ENCODE measurements around the gene PMPCA. TPM values are rescaled to one million over a fixed set of nuclear protein-coding genes. Genes with fewer than 3 reads are reported as not detected.

PMPCA gene
- total and polyA plus RNA-seq, 2 donors (not counting 3 experiments of a cell fraction or from before 2014, with no cell fraction given), result 69.0 to 75.3 TPM

GRCh38 chr9:136365775-136366222 lies 44.7 kb upstream of the PMPCA start:
- BruUV-seq (replicated peaks), result no TSS peak
- CTCF ChIA-PET, result interaction anchor here (0.6 to 1.1 kb wide), 2 partner anchors 26 to 28 kb away, joined by 3 read pairs; no protein-coding TSS in a partner anchor
- DNase-seq (ENCODE audit: low read depth, low spot score) (no peak), FAIRE-seq (no peak)
- Histone ChIP-seq H3K9me3 (replicated peaks; ENCODE audit: control insufficient read depth, insufficient read depth, low read length) (no peaks in the 10 kb centered on the region), H3K4me3 (replicated peaks in 1 of 3; ENCODE audit: insufficient read depth in 1 of 3, low read depth in 1 of 3, low read length in 3 of 3) (no peak overlapping the region), H2AFZ (ENCODE audit: low read depth, low read length) (no peak overlapping the region), H3K9me1 (replicated peaks; ENCODE audit: control insufficient read depth, extremely low read depth, insufficient read depth, low read length) (no peaks in the 10 kb centered on the region), H3K27me3 (ENCODE audit: control insufficient read depth in 2 of 2, insufficient read depth in 2 of 2, low read length in 2 of 2) (no peaks in the 10 kb centered on the region), H3K4me2 (ENCODE audit: insufficient read depth, low read length) (no peak overlapping the region), H3K79me2 (ENCODE audit: control insufficient read depth, insufficient read depth, low read length) (peaks cover 3% of the 10 kb centered on the region), H3K9ac (replicated peaks; ENCODE audit: extremely low read depth, insufficient read depth, low read length) (no peak overlapping the region), H3K36me3 (ENCODE audit: control insufficient read depth in 2 of 2, extremely low read depth in 1 of 2, insufficient read depth in 2 of 2, low read length in 2 of 2) (no peaks in the 10 kb centered on the region), H3K4me1 (ENCODE audit: control insufficient read depth, extremely low read depth, insufficient read depth, low read length) (peaks cover 7% of the 10 kb centered on the region), H3K27ac (ENCODE audit: insufficient read depth, low read depth, low read length) (no peak overlapping the region), H4K20me1 (replicated peaks; ENCODE audit: control insufficient read depth, extremely low read depth, insufficient read depth, low read length) (no peaks in the 10 kb centered on the region)
- no peak for TF ChIP-seq GATA2 (IDR thresholded peaks at IDR 0.05; ENCODE audit: insufficient read depth, insufficient read length, low read depth, low read length)
- TF ChIP-seq FOS (IDR thresholded peaks at IDR 0.05; ENCODE audit: borderline replicate concordance, insufficient read depth, low read length), result no peak
- TF ChIP-seq, protein P1, sequence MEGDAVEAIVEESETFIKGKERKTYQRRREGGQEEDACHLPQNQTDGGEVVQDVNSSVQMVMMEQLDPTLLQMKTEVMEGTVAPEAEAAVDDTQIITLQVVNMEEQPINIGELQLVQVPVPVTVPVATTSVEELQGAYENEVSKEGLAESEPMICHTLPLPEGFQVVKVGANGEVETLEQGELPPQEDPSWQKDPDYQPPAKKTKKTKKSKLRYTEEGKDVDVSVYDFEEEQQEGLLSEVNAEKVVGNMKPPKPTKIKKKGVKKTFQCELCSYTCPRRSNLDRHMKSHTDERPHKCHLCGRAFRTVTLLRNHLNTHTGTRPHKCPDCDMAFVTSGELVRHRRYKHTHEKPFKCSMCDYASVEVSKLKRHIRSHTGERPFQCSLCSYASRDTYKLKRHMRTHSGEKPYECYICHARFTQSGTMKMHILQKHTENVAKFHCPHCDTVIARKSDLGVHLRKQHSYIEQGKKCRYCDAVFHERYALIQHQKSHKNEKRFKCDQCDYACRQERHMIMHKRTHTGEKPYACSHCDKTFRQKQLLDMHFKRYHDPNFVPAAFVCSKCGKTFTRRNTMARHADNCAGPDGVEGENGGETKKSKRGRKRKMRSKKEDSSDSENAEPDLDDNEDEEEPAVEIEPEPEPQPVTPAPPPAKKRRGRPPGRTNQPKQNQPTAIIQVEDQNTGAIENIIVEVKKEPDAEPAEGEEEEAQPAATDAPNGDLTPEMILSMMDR (IDR thresholded peaks at IDR 0.05; ENCODE audit: extremely low read depth in 1 of 2, insufficient read depth in 1 of 2, low read depth in 1 of 2, low read length in 2 of 2), result no peak
- TF ChIP-seq, protein P2, sequence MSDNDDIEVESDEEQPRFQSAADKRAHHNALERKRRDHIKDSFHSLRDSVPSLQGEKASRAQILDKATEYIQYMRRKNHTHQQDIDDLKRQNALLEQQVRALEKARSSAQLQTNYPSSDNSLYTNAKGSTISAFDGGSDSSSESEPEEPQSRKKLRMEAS (IDR thresholded peaks at IDR 0.05; ENCODE audit: insufficient read depth, insufficient read length), result no peak
- no peak for TF ChIP-seq EZH2 (IDR thresholded peaks at IDR 0.05; ENCODE audit: borderline replicate concordance, low read depth, low read length, severe bottlenecking)
- TF ChIP-seq MYC (IDR thresholded peaks at IDR 0.05; ENCODE audit: low read depth, low read length), result no peak
- no peak for TF ChIP-seq POLR2A (IDR thresholded peaks at IDR 0.05; ENCODE audit: low read depth, low read length)
- TF ChIP-seq POLR2AphosphoS5 (IDR thresholded peaks at IDR 0.05; ENCODE audit: insufficient read depth, low read depth, low read length), result no peak
- no peak for TF ChIP-seq JUN (IDR thresholded peaks at IDR 0.05; ENCODE audit: borderline replicate concordance, insufficient read depth, insufficient read length, low read depth)
- POLR2A ChIA-PET, result no interaction called here
- intact Hi-C loops (cut with micrococcal nuclease) (no loop called here), dilution Hi-C loops (cut with MboI; ENCODE audit: extremely low pct_ligation_motif_present, low sequenced_read_pairs) (no loop called here)

Measured in endothelial cell of umbilical vein (primary cell).